GM23338 (cell line): ENCODE data around the gene ECE2.

Experiments used
- CREB1 ChIP-seq: fragments of 250-450 bp; sonication (Bioruptor Pico); IDR thresholded peaks from 2 replicates; pipeline ENCODE4 v1.5.0; 2020; ENCODE audit warnings: low read depth, mild to moderate bottlenecking, moderate library complexity
- CTCF ChIP-seq, 2 experiments: fragments of 200-600 bp in 1 of 2; sonication (generic) in 1 of 2; conservative IDR thresholded peaks; 2 replicates each; pipeline versions ENCODE4 v1.5.1 to v1.6.1; 2016 to 2017; ENCODE audit warnings: antibody characterized with exemption in 2 of 2, low read depth in 2 of 2, mild to moderate bottlenecking in 2 of 2, moderate library complexity in 1 of 2
- ETS1 ChIP-seq: IDR thresholded peaks from 2 replicates; pipeline ENCODE4 v1.6.1; 2016; ENCODE audit warnings: antibody characterized with exemption
- EZH2 ChIP-seq: fragments of 200-600 bp; sonication (generic); IDR thresholded peaks from one replicate; pipeline ENCODE4 v1.8.0; 2017; ENCODE audit warnings: antibody characterized with exemption, mild to moderate bottlenecking, low read depth; ENCODE audit not compliant: unreplicated experiment
- EZH2phosphoT487 ChIP-seq: fragments of 200-600 bp; sonication (generic); IDR thresholded peaks from one replicate; pipeline ENCODE4 v1.8.1; 2018; ENCODE audit warnings: antibody characterized with exemption; ENCODE audit not compliant: unreplicated experiment
- JUNB ChIP-seq: IDR thresholded peaks from one replicate; pipeline ENCODE4 v1.6.1; 2016; ENCODE audit warnings: antibody characterized with exemption; ENCODE audit not compliant: unreplicated experiment
- NANOG ChIP-seq: IDR thresholded peaks from 2 replicates; pipeline ENCODE4 v1.6.1; 2016; ENCODE audit warnings: antibody characterized with exemption, borderline replicate concordance
- POLR2AphosphoS5 ChIP-seq: IDR thresholded peaks from 2 replicates; pipeline ENCODE4 v1.6.1; 2016; ENCODE audit warnings: antibody characterized with exemption, low read depth
- REST ChIP-seq: IDR thresholded peaks from one replicate; pipeline ENCODE4 v1.6.1; 2018; ENCODE audit warnings: antibody characterized with exemption; ENCODE audit not compliant: unreplicated experiment
- STAT1 ChIP-seq: IDR thresholded peaks from one replicate; pipeline ENCODE4 v1.6.1; 2016; ENCODE audit warnings: antibody characterized with exemption; ENCODE audit not compliant: unreplicated experiment
- ZNF114 ChIP-seq: fragments of 250-450 bp; sonication (Bioruptor Pico); IDR thresholded peaks from 2 replicates; pipeline ENCODE4 v1.5.0; 2020; ENCODE audit warnings: mild to moderate bottlenecking, moderate library complexity
- ZNF331 ChIP-seq: fragments of 250-450 bp; sonication (Bioruptor Pico); IDR thresholded peaks from 2 replicates; pipeline ENCODE4 v1.5.0; 2020; ENCODE audit warnings: low read depth, mild to moderate bottlenecking, moderate library complexity

GRCh38 chr3:184328516-184328915 is 52.7 kb downstream of the ECE2 start:
- TF ChIP-seq CTCF (conservative IDR thresholded peaks at IDR 0.05; ENCODE audit: low read depth in 2 of 2) (no peak), CREB1 (no peak), POLR2AphosphoS5 (no peak), STAT1 (no peak), REST (no peak), NANOG (no peak), EZH2 (no peak), EZH2phosphoT487 (no peak), JUNB (no peak), ETS1 (no peak), ZNF114 (CRISPR knock-in tag) (no peak), ZNF331 (no peak)
